HL-60 (cell line): ENCODE measurements around the gene UGDH.

Experiments
- CTCF ChIP-seq: IDR thresholded peaks from one replicate; pipeline ENCODE4 v1.5.1; 2011; ENCODE audit warnings: low read length, control low read depth, inconsistent platforms; ENCODE audit not compliant: insufficient read depth
- POLR2AphosphoS5 ChIP-seq: IDR thresholded peaks from 2 replicates; pipeline ENCODE4 v1.6.1; 2012; ENCODE audit warnings: low read depth
- REST ChIP-seq: IDR thresholded peaks from 2 replicates; pipeline ENCODE4 v1.6.1; 2012; ENCODE audit warnings: low read depth; ENCODE audit not compliant: insufficient replicate concordance

- TF ChIP-seq CTCF, result no peak
- TF ChIP-seq POLR2AphosphoS5, result no peak
- no peak for TF ChIP-seq REST
Observed at GRCh38 chr4:39494354-39494753, 32.9 kb downstream of the UGDH start.
